Neural progenitor cell (in vitro differentiated cells): ENCODE data around the gene TFG. TPM values are rescaled to one million over a fixed set of nuclear protein-coding genes. Genes with fewer than 3 reads are reported as not detected.

Source experiments
- DNase-seq: peaks from one replicate; pipeline ENCODE4 v3.0.0-alpha.2; 2016; ENCODE audit warnings: low spot score
- H2AFZ ChIP-seq: fragments of 200-600 bp; sonication (generic); replicated peaks from 2 replicates; pipeline ENCODE4 v1.6.1; 2016; ENCODE audit warnings: antibody characterized with exemption
- H3F3A ChIP-seq: fragments of 200-600 bp; sonication (generic); 2 replicates; pipeline ENCODE4 v1.6.1; 2016; ENCODE audit warnings: antibody characterized with exemption, low read depth
- H3K27ac ChIP-seq: fragments of 200-600 bp; sonication (generic); 2 replicates; pipeline ENCODE4 v1.5.1; 2016; ENCODE audit warnings: mild to moderate bottlenecking
- H3K27me3 ChIP-seq: fragments of 200-600 bp; sonication (generic); 2 replicates; pipeline ENCODE4 v1.6.1; 2016; ENCODE audit warnings: mild to moderate bottlenecking, moderate library complexity
- H3K36me3 ChIP-seq: fragments of 200-600 bp; sonication (generic); 2 replicates; pipeline ENCODE4 v1.5.1; 2016
- H3K4me1 ChIP-seq: fragments of 200-600 bp; sonication (generic); 2 replicates; pipeline ENCODE4 v1.6.1; 2016; ENCODE audit warnings: mixed run types
- H3K4me2 ChIP-seq: fragments of 200-600 bp; sonication (generic); 2 replicates; pipeline ENCODE4 v1.6.1; 2016
- H3K4me3 ChIP-seq: fragments of 200-600 bp; sonication (generic); 2 replicates; pipeline ENCODE4 v1.5.1; 2016
- H3K79me2 ChIP-seq: fragments of 200-600 bp; sonication (generic); 2 replicates; pipeline ENCODE4 v1.6.1; 2016; ENCODE audit warnings: low read depth
- H3K9ac ChIP-seq: fragments of 200-600 bp; sonication (generic); 2 replicates; pipeline ENCODE4 v1.6.1; 2016
- H3K9me3 ChIP-seq: fragments of 200-600 bp; sonication (generic); 2 replicates; pipeline ENCODE4 v1.5.1; 2016; ENCODE audit warnings: low read depth
- H4K20me1 ChIP-seq: fragments of 200-600 bp; sonication (generic); 2 replicates; pipeline ENCODE4 v1.6.1; 2016; ENCODE audit warnings: low read depth
- H3K27ac Mint-ChIP-seq: 3 replicates; pipeline ENCODE4 v1.8.0; 2021; ENCODE audit warnings: mixed read lengths
- H3K27me3 Mint-ChIP-seq: 2 replicates; pipeline ENCODE4 v1.8.0; 2022; ENCODE audit warnings: low read depth, mild to moderate bottlenecking, inconsistent platforms, moderate library complexity, mixed read lengths; ENCODE audit not compliant: insufficient read depth
- H3K36me3 Mint-ChIP-seq: 3 replicates; pipeline ENCODE4 v1.8.0; 2021; ENCODE audit warnings: mixed read lengths
- H3K4me1 Mint-ChIP-seq: 3 replicates; pipeline ENCODE4 v1.8.0; 2021; ENCODE audit warnings: mixed read lengths
- H3K4me3 Mint-ChIP-seq: 3 replicates; pipeline ENCODE4 v1.8.0; 2021; ENCODE audit warnings: mild to moderate bottlenecking, moderate library complexity, mixed read lengths
- H3K9me3 Mint-ChIP-seq: 3 replicates; pipeline ENCODE4 v1.8.0; 2020; ENCODE audit warnings: mixed read lengths
- EZH2 ChIP-seq: fragments of 200-600 bp; sonication (generic); IDR thresholded peaks from 2 replicates; pipeline ENCODE4 v1.6.1; 2017; ENCODE audit warnings: antibody characterized with exemption, mild to moderate bottlenecking, moderate library complexity
- EZH2phosphoT487 ChIP-seq: fragments of 200-600 bp; sonication (generic); IDR thresholded peaks from 2 replicates; pipeline ENCODE4 v1.6.1; 2017; ENCODE audit warnings: antibody characterized with exemption
- total RNA-seq: library from RNA; depleted of rRNA; stranded (reverse); fragments of >200 nt; gene quantifications from 2 replicates; pipeline ENCODE4 v1.2.3, GENCODE V29; 2015; ENCODE audit warnings: low replicate concordance
- TF ChIP-seq, protein P1 (sequence below): fragments of 200-600 bp; sonication (generic); IDR thresholded peaks from 2 replicates; pipeline ENCODE4 v1.5.1; 2017; ENCODE audit warnings: antibody characterized with exemption, mild to moderate bottlenecking

TFG gene
- total RNA-seq, 1 donor from 2014 or later: 105 TPM

DNA sequence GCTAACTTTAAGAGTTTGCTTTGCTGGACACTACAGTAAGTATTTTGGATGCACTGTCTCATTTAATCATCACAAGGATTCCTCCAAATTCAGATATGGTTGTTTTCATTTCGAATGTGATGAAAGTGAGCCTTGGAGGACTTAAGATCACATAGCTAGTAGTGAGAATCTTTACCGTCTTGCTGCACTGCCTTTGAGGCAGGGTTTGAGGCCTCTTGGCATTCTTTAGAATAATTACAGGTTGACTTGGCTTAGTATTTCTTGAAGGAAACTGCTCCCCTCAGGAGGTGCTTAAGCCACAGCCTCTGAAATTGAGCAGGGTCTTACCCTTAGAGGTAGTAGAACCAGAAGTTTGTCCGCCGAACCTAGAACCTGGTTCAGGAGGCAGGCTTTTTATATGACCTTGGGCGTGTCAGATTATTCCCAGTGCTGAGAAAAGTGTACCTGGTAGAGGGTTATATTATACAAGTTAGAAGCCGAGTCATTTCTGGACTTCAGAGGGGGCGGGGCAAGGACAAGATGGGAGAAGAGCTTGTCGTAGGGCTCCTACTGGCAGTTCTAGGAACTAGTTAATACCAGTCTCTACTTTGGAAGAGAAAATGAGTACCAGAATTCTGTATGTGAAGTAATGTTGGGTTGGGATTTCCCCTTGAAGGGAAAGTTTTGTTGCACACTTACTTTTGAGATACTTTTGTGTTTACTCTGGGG lies 1.1 kb downstream of the TFG start:
- peak overlapping the region; percentile 96 for H3K27ac ChIP-seq
- H3F3A ChIP-seq: peaks cover 18% of the 10 kb centered on the region
- H3K9me3 ChIP-seq: no peaks in the 10 kb centered on the region
- no peaks in the 10 kb centered on the region for H3K27me3 Mint-ChIP-seq
- peak overlapping the region; percentile 98 for H3K4me2 ChIP-seq
- H3K27me3 ChIP-seq: peaks cover 28% of the 10 kb centered on the region
- TF ChIP-seq, protein P1, sequence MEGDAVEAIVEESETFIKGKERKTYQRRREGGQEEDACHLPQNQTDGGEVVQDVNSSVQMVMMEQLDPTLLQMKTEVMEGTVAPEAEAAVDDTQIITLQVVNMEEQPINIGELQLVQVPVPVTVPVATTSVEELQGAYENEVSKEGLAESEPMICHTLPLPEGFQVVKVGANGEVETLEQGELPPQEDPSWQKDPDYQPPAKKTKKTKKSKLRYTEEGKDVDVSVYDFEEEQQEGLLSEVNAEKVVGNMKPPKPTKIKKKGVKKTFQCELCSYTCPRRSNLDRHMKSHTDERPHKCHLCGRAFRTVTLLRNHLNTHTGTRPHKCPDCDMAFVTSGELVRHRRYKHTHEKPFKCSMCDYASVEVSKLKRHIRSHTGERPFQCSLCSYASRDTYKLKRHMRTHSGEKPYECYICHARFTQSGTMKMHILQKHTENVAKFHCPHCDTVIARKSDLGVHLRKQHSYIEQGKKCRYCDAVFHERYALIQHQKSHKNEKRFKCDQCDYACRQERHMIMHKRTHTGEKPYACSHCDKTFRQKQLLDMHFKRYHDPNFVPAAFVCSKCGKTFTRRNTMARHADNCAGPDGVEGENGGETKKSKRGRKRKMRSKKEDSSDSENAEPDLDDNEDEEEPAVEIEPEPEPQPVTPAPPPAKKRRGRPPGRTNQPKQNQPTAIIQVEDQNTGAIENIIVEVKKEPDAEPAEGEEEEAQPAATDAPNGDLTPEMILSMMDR: peak; percentile 32
- TF ChIP-seq EZH2: no peak
- H3K4me1 ChIP-seq: peaks cover 12% of the 10 kb centered on the region
- H3K9ac ChIP-seq: peak overlapping the region; percentile 87
- peaks cover 55% of the 10 kb centered on the region for H3K79me2 ChIP-seq
- H3K27ac Mint-ChIP-seq: peak overlapping the region; percentile 81
- H4K20me1 ChIP-seq: peaks cover 20% of the 10 kb centered on the region
- H3K4me1 Mint-ChIP-seq: peaks cover 13% of the 10 kb centered on the region
- H2AFZ ChIP-seq: peak overlapping the region; percentile 4
- H3K4me3 Mint-ChIP-seq: peak overlapping the region; percentile 88
- peak; percentile 47 for DNase-seq
- no peaks in the 10 kb centered on the region for H3K36me3 ChIP-seq
- H3K36me3 Mint-ChIP-seq: peaks cover 31% of the 10 kb centered on the region
- H3K9me3 Mint-ChIP-seq: peaks cover 7% of the 10 kb centered on the region
- peak overlapping the region; percentile 93 for H3K4me3 ChIP-seq

GRCh38 chr3:100715176-100715575 lies 5.9 kb downstream of the TFG start:
- Histone ChIP-seq H3K9me3 (no peaks in the 10 kb centered on the region), H3K36me3 (no peaks in the 10 kb centered on the region), H3F3A (peaks cover 26% of the 10 kb centered on the region), H3K79me2 (peaks cover 100% of the 10 kb centered on the region), H3K4me3 (no peak overlapping the region), H3K9ac (no peak overlapping the region), H3K27ac (no peak overlapping the region), H2AFZ (no peak overlapping the region), H3K4me1 (peaks cover 34% of the 10 kb centered on the region), H3K27me3 (no peaks in the 10 kb centered on the region), H3K4me2 (no peak overlapping the region), H4K20me1 (peaks cover 25% of the 10 kb centered on the region)
- Mint-ChIP-seq H3K4me1 (peaks cover 18% of the 10 kb centered on the region), H3K36me3 (peaks cover 59% of the 10 kb centered on the region), H3K27me3 (no peaks in the 10 kb centered on the region), H3K27ac (no peak overlapping the region), H3K9me3 (peaks cover 13% of the 10 kb centered on the region), H3K4me3 (no peak overlapping the region)
- no peak for DNase-seq
- TF ChIP-seq EZH2 (no peak), EZH2phosphoT487 (no peak)
- TF ChIP-seq, protein P1: no peak

DNA sequence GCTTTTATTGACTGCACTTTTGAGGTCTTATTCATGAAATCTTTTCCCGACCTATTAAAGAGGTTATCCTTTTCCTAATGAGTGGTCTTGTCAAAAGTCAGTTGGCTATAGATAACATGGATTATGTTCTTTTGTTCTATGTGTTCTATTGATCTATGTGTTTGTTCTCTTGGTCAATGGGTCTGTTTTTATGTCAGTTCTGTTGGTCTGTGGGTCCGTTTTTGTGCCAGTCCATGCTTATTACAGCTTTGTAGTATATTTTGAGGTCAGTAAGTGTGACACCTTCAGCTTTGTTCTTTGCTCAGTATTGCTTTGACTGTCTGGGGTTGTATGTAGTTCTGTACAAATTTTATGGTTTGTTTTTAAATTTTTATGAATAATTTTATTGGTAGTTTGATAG lies 7.8 kb downstream of the TFG start:
- H3K27ac ChIP-seq: no peak overlapping the region
- TF ChIP-seq EZH2: no peak
- no peak for TF ChIP-seq EZH2phosphoT487
- TF ChIP-seq, protein P1: no peak
- no peaks in the 10 kb centered on the region for H3K27me3 ChIP-seq
- H3K9ac ChIP-seq: no peak overlapping the region
- H2AFZ ChIP-seq: no peak overlapping the region
- H4K20me1 ChIP-seq: peaks cover 20% of the 10 kb centered on the region
- no peak overlapping the region for H3K4me3 Mint-ChIP-seq
- H3K4me2 ChIP-seq: peak overlapping the region; percentile 14
- peaks cover 11% of the 10 kb centered on the region for H3K9me3 Mint-ChIP-seq
- H3K36me3 ChIP-seq: peaks cover 3% of the 10 kb centered on the region
- no peaks in the 10 kb centered on the region for H3K27me3 Mint-ChIP-seq
- peaks cover 99% of the 10 kb centered on the region for H3K79me2 ChIP-seq
- no peak overlapping the region for H3K27ac Mint-ChIP-seq
- DNase-seq: no peak
- H3F3A ChIP-seq: peaks cover 19% of the 10 kb centered on the region
- peak overlapping the region; percentile 2 for H3K4me3 ChIP-seq
- no peaks in the 10 kb centered on the region for H3K9me3 ChIP-seq
- peaks cover 16% of the 10 kb centered on the region for H3K4me1 Mint-ChIP-seq
- H3K36me3 Mint-ChIP-seq: peaks cover 58% of the 10 kb centered on the region
- peaks cover 29% of the 10 kb centered on the region for H3K4me1 ChIP-seq
